ENCODE results near the gene ERFL. TPM values are rescaled to one million over a fixed set of nuclear protein-coding genes. Genes with fewer than 3 reads are reported as not detected.

The ERFL gene
- total RNA-seq, 1 donor from 2014 or later: not detected

DNA sequence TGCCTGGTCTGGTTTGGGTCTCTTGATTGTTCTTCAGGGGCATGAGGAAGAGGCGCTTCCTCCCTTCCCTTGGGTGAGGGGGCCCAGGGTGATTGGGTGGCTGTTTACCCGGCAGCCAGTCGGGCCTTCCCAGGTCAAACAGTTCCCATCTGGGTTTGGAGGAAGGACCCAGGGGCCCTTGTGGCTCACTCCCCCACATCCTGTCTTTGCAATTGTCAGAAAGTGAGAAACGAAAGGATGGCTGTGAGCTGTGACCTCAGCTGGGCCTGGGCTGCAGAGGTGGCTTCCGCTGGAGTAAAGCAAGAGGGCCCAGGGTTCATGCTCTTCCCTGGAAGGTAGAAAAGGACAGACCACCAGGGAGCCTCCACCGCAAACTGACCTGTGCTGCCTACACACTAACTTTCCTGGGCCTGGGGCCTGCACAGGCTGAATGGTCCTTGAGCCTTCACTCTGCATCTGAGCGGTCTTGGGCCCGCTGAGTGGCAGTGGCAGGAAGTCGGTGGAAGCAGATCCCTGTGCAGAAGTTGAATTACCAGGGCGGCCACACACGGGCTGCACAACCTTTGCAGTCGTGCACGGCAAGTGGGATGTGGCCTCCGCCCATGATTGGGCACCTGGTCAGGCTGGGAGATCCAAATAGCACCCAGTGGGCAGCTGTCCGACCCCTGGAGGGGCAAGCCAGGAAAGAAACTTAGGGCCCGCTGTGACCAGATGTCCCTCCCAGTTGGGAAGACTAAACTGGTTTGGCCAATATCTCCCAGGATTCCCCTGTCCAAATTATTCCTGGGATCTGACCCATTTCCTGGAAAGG is 56.5 kb downstream of the ERFL start:
- DNase-seq (ENCODE audit: low read depth): no peak
- TF ChIP-seq, protein P1, sequence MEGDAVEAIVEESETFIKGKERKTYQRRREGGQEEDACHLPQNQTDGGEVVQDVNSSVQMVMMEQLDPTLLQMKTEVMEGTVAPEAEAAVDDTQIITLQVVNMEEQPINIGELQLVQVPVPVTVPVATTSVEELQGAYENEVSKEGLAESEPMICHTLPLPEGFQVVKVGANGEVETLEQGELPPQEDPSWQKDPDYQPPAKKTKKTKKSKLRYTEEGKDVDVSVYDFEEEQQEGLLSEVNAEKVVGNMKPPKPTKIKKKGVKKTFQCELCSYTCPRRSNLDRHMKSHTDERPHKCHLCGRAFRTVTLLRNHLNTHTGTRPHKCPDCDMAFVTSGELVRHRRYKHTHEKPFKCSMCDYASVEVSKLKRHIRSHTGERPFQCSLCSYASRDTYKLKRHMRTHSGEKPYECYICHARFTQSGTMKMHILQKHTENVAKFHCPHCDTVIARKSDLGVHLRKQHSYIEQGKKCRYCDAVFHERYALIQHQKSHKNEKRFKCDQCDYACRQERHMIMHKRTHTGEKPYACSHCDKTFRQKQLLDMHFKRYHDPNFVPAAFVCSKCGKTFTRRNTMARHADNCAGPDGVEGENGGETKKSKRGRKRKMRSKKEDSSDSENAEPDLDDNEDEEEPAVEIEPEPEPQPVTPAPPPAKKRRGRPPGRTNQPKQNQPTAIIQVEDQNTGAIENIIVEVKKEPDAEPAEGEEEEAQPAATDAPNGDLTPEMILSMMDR (IDR thresholded peaks at IDR 0.05; ENCODE audit: insufficient read depth, low read length, poor library complexity, severe bottlenecking): no peak
- peaks cover 12% of the 10 kb centered on the region for H3K36me3 ChIP-seq (ENCODE audit: control insufficient read depth, insufficient read depth, low read length)

DNA sequence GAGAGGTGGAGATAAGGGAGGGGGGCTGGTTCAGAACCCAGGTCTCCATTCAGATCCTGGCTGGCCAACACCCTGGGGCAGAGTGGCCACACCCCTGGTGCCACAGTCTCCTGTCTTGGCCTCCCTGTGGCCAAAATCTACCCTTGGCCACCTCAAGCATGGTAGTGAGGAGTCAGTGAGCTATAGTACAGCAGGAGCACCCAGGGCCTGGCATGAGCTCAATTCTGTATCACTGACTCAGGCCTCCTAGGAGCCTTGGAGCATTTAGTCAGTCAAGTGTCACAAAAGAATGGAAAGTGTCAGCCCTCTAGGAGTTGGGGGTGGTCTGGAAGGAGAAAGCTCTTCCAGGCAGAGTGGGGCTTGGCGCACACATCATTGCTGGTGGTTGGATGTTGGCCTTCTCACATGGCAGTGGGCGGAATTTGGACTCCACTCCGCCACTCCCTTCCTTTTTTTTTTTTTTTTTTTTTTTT is 57.8 kb downstream of the ERFL start:
- TF ChIP-seq, protein P1 (IDR thresholded peaks at IDR 0.05; ENCODE audit: insufficient read depth, low read length, poor library complexity, severe bottlenecking): no peak
- peaks cover 14% of the 10 kb centered on the region for H3K36me3 ChIP-seq (ENCODE audit: control insufficient read depth, insufficient read depth, low read length)
- H3K27me3 ChIP-seq (ENCODE audit: control insufficient read depth, insufficient read depth, low read length): no peaks in the 10 kb centered on the region
- H3K4me3 ChIP-seq (ENCODE audit: low read depth, low read length): no peak overlapping the region
- no peak for DNase-seq (ENCODE audit: low read depth)

More for the DNA sequence above, 56.5 kb downstream of the ERFL start:
- Histone ChIP-seq H3K4me3 (ENCODE audit: low read depth, low read length) (no peak overlapping the region), H3K27me3 (ENCODE audit: control insufficient read depth, insufficient read depth, low read length) (no peaks in the 10 kb centered on the region)

DNA sequence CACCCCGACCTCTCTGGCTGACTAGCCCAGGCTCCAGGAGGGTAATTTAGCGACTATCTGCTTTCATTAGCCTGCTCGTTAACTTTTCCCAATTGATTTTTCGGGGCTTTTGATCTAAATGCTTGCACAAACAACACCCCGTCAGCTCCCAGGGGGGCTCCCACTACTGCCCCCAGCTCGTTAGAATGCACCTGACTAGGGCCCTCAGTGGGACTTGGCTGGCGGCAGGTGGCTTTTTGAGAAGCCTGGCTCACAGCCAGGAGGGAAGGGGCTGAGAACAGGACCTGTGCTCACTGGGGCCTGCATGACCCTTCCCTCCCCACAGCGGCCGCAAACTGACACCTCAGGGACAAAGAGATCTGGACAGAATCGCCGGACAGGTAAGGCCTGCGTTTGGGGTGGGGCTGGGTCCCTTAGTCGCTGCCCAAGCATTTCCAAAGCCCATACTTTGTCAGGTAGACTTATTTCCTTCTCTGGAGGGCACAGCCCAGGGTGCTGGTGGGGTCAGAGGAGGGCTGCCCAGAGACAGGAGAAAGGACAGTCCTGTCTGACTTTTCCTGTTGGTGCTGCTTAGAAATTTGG is 58.8 kb downstream of the ERFL start:
- Histone ChIP-seq H3K4me3 (ENCODE audit: low read depth, low read length) (no peak overlapping the region), H3K27me3 (ENCODE audit: control insufficient read depth, insufficient read depth, low read length) (no peaks in the 10 kb centered on the region), H3K36me3 (ENCODE audit: control insufficient read depth, insufficient read depth, low read length) (peaks cover 16% of the 10 kb centered on the region)
- no peak for DNase-seq (ENCODE audit: low read depth)
- TF ChIP-seq, protein P1 (IDR thresholded peaks at IDR 0.05; ENCODE audit: insufficient read depth, low read length, poor library complexity, severe bottlenecking): no peak

DNA sequence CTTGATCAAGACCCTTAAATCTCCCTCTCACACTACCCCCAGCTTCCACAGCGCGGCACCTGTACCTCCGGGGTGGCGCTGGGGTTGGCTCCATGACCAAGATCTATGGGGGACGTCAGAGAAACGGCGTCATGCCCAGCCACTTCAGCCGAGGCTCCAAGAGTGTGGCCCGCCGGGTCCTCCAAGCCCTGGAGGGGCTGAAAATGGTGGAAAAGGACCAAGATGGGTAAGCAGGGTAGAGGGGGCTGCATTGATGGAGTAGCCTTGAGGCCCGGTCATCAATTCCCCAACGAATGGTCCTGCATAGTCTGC is 59.3 kb downstream of the ERFL start:
- Histone ChIP-seq H3K36me3 (ENCODE audit: control insufficient read depth, insufficient read depth, low read length) (peaks cover 17% of the 10 kb centered on the region), H3K4me3 (ENCODE audit: low read depth, low read length) (no peak overlapping the region)

DNA sequence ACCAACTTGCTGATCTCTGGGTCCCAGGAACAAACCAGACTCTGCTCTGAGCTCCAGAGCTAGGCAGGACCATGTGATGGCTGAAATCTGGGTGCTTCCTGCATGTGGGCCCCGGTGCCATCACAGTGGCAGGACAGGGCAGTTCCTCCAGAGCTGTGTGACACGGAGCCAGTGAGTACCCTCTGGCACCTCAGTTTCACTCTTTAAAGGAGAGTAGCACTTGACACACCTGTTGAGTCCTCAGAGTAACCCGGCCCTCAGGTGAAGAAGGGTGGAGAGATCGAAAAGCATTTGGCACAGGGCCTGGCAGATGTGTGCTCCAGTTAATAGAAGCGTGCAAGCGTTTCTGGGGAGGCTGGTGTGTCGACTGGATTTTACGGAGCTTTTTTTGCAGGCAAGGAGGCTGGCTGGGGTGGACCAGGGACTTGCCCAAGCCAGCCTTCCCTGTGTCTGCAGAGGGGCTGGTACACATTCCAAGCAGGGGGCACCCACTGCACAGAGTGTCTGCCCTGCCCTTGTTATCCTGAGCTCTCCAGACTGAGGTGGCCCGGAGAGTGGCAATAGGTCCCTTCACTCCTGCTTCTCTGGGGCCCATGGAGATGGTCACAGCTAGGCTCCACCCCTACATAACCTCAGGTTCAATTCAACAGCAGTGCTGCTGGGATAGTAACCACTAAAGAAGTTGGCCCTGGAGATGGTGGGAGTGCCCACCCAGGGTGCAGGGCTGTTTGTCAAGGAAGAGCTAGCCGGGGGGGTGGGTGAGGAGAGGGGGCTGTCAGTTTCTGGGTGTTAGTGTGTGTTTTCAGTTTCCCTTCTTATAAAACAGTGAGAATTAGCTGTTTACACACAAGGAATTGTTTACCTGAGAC is 59.9 kb downstream of the ERFL start:
- H3K36me3 ChIP-seq (ENCODE audit: control insufficient read depth, insufficient read depth, low read length): peaks cover 17% of the 10 kb centered on the region

More for the DNA sequence above, 59.3 kb downstream of the ERFL start:
- no peaks in the 10 kb centered on the region for H3K27me3 ChIP-seq (ENCODE audit: control insufficient read depth, insufficient read depth, low read length)
- TF ChIP-seq, protein P1 (IDR thresholded peaks at IDR 0.05; ENCODE audit: insufficient read depth, low read length, poor library complexity, severe bottlenecking): no peak
- DNase-seq (ENCODE audit: low read depth): no peak

More for the DNA sequence above, 59.9 kb downstream of the ERFL start:
- TF ChIP-seq, protein P1 (IDR thresholded peaks at IDR 0.05; ENCODE audit: insufficient read depth, low read length, poor library complexity, severe bottlenecking): no peak
- H3K4me3 ChIP-seq (ENCODE audit: low read depth, low read length): no peak overlapping the region
- H3K27me3 ChIP-seq (ENCODE audit: control insufficient read depth, insufficient read depth, low read length): no peaks in the 10 kb centered on the region
- no peak for DNase-seq (ENCODE audit: low read depth)
